PFSK-1 (cell line): ENCODE results near the gene GABRB3.

Experiments
- FOXP2 ChIP-seq: optimal IDR thresholded peaks from 2 replicates; pipeline ENCODE3; 2011; ENCODE audit warnings: borderline replicate concordance, control low read depth, inconsistent platforms; ENCODE audit not compliant: insufficient read depth; ENCODE audit errors: extremely low read length, extremely low read depth
- POLR2AphosphoS5 ChIP-seq: IDR thresholded peaks from 2 replicates; pipeline ENCODE4 v1.6.1; 2012; ENCODE audit warnings: low read depth, mild to moderate bottlenecking, control low read depth, low read length, moderate library complexity
- SIN3A ChIP-seq: IDR thresholded peaks from 2 replicates; pipeline ENCODE4 v1.6.1; 2012; ENCODE audit warnings: mild to moderate bottlenecking, low read length, moderate library complexity, borderline replicate concordance; ENCODE audit not compliant: insufficient read depth
- TAF1 ChIP-seq: IDR thresholded peaks from 2 replicates; pipeline ENCODE4 v1.6.1; 2012; ENCODE audit warnings: low read length, control low read depth, borderline replicate concordance; ENCODE audit not compliant: insufficient read depth
- TF ChIP-seq, protein P1 (sequence below), 2 experiments: IDR thresholded peaks; 2 replicates each; pipeline versions ENCODE4 v1.6.1 to v1.8.0; 2011 to 2012; ENCODE audit warnings: low read depth in 2 of 2, low read length in 2 of 2, control low read depth in 1 of 2, inconsistent platforms in 1 of 2, mild to moderate bottlenecking in 1 of 2, moderate library complexity in 1 of 2; ENCODE audit not compliant: insufficient read depth in 1 of 2

Gene GABRB3

DNA sequence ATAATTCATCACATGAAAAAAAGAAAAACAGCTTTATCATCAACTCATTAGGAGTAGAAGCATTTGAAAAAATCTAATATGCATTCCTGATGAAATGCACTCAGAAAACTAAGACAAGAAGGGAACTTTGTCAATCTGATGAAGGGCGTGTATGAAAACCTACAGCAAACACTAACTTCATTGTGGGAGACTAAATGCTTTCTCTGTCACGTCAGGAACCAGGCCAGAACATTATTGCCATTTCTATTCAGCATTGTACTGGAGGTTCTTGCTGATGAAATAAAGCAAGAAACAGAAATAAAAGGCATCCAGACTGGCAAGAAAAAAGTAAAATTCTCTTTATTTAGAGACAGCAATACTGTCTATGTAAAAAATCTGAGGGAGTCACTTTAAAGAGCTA, 235.2 kb downstream of the GABRB3 start:
- TF ChIP-seq TAF1, result no peak

DNA sequence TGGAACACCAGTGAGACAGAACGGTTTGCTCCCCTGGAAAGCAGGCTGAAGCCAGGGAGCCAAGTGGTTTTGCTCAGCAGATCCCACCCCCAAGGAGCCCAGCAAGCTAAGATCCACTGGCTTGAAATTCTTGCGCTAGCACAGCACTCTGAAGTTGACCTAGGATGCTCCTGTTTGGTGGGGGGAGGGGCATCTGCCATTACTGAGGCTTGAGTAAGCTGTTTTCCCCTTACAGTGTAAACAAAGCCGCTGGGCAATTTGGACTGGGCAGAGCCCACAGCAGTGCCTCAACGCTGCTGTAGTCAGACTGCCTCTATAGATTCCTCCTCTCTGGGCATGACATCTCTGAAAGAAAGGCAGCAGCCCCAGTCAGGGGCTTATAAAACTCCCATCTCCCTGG, 241.4 kb downstream of the GABRB3 start:
- TF ChIP-seq SIN3A (no peak), TAF1 (no peak), FOXP2 (no peak), POLR2AphosphoS5 (no peak)
- TF ChIP-seq, protein P1, sequence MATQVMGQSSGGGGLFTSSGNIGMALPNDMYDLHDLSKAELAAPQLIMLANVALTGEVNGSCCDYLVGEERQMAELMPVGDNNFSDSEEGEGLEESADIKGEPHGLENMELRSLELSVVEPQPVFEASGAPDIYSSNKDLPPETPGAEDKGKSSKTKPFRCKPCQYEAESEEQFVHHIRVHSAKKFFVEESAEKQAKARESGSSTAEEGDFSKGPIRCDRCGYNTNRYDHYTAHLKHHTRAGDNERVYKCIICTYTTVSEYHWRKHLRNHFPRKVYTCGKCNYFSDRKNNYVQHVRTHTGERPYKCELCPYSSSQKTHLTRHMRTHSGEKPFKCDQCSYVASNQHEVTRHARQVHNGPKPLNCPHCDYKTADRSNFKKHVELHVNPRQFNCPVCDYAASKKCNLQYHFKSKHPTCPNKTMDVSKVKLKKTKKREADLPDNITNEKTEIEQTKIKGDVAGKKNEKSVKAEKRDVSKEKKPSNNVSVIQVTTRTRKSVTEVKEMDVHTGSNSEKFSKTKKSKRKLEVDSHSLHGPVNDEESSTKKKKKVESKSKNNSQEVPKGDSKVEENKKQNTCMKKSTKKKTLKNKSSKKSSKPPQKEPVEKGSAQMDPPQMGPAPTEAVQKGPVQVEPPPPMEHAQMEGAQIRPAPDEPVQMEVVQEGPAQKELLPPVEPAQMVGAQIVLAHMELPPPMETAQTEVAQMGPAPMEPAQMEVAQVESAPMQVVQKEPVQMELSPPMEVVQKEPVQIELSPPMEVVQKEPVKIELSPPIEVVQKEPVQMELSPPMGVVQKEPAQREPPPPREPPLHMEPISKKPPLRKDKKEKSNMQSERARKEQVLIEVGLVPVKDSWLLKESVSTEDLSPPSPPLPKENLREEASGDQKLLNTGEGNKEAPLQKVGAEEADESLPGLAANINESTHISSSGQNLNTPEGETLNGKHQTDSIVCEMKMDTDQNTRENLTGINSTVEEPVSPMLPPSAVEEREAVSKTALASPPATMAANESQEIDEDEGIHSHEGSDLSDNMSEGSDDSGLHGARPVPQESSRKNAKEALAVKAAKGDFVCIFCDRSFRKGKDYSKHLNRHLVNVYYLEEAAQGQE (IDR thresholded peaks at IDR 0.05; ENCODE audit: insufficient read depth in 1 of 2, low read depth in 2 of 2, low read length in 2 of 2), result no peak

DNA sequence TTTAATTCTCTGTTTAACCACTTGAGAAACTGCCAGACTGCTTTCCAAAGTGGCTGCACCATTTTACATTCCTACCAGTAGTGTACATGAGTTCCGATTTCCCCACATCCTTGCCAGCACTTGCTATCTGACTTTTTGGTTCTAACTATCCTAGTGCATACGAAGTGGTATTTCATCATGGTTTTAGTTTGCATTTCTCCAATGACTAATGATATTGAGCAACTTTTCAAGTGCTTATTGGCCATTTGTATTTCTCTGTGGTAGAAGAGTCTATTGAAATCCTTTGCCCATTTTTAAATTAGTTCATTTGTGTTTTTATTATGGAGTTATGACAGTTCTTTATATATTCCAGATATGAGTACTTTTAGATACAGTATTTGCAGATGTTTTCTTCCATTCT, 247.8 kb downstream of the GABRB3 start:
- TF ChIP-seq POLR2AphosphoS5 (no peak), TAF1 (no peak), FOXP2 (no peak), SIN3A (no peak)
- TF ChIP-seq, protein P1 (IDR thresholded peaks at IDR 0.05; ENCODE audit: insufficient read depth in 1 of 2, low read depth in 2 of 2, low read length in 2 of 2), result no peak

DNA sequence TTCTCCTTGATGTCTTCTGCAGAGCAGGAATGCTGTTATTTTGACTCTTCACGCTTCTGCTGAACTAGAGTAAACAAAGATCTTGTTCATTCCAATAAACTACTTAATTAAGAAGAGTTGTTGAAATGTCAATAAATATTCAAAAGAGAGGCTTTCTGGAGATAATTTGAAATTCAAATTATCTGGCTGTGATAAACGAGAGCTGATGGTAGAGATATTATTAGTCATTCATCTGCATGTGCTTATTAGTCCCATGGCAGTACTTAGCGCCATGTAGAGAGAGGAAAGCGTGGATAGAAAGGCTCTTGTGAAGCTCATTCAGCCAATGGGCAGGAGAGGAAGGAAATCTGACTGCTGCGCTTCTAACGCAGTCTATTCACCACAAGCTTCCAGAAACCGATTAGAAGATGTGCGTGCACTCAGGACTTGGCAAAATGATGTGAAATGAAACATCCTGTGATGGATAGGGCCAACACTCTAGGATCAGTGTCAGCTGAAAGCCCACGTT, 251.1 kb downstream of the GABRB3 start:
- TF ChIP-seq, protein P1 (IDR thresholded peaks at IDR 0.05; ENCODE audit: insufficient read depth in 1 of 2, low read depth in 2 of 2, low read length in 2 of 2), result no peak
- no peak for TF ChIP-seq FOXP2
- no peak for TF ChIP-seq SIN3A
- no peak for TF ChIP-seq TAF1
- TF ChIP-seq POLR2AphosphoS5, result no peak

DNA sequence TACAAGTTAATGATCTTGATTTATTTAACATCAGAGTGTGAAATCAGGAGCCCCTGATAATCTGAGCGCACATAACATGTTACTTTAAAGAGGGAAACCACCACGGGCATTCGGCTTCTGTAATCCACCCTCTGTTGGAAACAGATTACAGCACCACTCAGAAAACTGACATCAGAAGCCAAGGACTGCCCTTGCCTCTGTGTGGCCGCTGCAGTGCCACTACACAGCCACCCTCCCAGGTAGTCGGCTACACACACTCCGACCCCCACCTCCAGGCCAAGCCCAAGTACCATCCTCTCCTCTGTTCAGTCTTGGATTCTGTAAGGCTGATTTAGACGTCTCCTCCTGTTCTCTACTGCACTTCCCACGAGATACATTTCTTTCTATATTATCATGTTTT, 251.7 kb downstream of the GABRB3 start:
- TF ChIP-seq FOXP2 (no peak), TAF1 (no peak), SIN3A (no peak), POLR2AphosphoS5 (no peak)
- TF ChIP-seq, protein P1 (IDR thresholded peaks at IDR 0.05; ENCODE audit: insufficient read depth in 1 of 2, low read depth in 2 of 2, low read length in 2 of 2), result no peak
